HG03135 (cell line): ENCODE results near the gene TMEM242.
A peak's percentile ranks its signal among the peaks of the same experiment; 100 is the strongest.
"Not testable (repeated sequence)": the region's sequence is repeated elsewhere in the genome, so short reads cannot be mapped to it uniquely, and the experiment has no call there.

ENCODE experiments used
- ATAC-seq: cut with Tn5 transposase; IDR thresholded peaks from one replicate; pipeline ENCODE4 v1.9.1; 2021; ENCODE audit warnings: mild to moderate bottlenecking, moderate library complexity; ENCODE audit not compliant: unreplicated experiment

Gene TMEM242

GRCh38 chr6:157325069-157325805, 1.9 kb upstream of the TMEM242 start:
- ATAC-seq = no peak

- ATAC-seq = peak; percentile 27
Observed at GRCh38 chr6:157323966-157324300, 614 bp upstream of the TMEM242 start.

GRCh38 chr6:157322792-157323254, 496 bp downstream of the TMEM242 start:
- no peak for ATAC-seq

DNA sequence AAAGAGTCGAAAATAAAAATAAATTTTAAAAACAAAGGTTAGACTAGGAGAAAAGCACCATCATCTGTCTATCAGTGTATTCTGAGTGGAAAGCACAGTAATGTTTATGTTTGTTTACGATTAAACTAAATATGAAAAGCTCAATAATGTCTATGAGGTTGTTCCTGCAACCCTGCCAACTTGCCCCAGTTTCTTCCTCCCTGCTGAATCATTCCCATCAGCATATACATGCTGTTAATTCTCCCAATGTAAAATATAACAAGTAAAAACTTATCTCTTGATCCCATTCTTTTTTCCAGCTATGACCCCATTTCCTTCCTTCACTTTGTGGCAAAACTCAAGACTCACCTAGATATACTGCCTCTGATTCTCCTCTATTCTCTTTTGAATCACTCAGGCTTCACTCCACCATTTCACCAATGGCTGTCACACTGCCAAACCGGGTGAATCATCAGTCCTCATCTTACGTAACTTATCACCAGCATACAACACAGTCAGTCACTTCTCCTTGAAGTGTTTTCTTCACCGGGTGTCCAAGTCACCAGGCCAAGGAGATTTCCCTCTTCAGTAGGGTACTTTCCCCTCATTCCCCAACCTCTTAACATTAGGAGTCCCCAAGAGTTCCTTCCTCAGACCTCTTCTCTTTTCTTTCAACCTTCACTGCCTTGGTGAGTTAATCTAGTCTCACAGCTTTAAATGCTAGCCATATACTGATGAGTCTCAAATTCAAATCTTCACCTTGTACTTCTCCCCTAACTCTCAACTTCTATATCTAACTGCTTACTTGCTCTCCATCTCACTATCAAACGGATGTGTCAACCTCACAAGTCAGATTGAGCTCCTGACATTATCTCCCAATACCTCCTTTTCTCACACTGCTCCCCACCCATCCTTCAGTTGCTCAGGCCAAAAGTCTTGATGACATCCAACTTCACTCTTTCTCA, 6.2 kb downstream of the TMEM242 start:
- no peak for ATAC-seq

GRCh38 chr6:157314705-157315321, 8.5 kb downstream of the TMEM242 start:
- ATAC-seq = peak; percentile 81

- no peak for ATAC-seq
Observed at GRCh38 chr6:157313531-157314467, 9.5 kb downstream of the TMEM242 start.

GRCh38 chr6:157312757-157313156, 10.6 kb downstream of the TMEM242 start:
- ATAC-seq = no peak

DNA sequence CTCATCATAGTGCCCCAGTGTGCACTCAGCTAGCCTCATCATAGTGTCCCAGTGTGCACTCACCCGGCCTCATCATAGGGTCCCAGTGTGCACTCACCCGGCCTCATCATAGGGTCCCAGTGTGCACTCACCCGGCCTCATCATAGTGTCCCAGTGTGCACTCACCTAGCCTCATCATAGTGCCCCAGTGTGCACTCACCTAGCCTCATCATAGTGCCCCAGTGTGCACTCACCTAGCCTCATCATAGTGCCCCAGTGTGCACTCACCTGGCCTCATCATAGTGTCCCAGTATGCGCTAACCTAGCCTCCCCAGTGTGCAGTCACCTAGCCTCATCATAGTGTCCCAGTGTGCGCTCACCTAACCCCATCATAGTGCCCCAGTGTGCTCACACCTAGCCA, 12.6 kb downstream of the TMEM242 start:
- not testable (repeated sequence) for ATAC-seq

DNA sequence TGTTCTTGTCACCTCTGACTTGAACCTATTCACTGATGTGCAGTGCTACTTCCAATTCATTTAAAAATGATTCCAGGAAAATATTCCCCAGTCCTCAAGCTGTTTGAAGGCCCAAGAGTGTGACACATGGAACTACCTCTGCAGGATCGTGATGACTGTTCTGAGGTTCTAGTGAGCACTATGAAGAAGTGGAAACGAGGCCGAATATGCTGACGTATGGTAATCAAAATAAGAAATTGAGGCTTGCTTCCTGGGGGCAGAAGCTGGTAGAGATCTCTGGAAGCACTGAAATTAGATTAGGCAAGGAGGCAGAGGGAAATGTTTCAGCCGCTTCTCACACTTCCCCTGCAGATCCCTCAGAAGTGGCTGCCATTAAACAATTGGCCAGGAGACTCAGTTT, 15.7 kb downstream of the TMEM242 start:
- ATAC-seq = no peak

DNA sequence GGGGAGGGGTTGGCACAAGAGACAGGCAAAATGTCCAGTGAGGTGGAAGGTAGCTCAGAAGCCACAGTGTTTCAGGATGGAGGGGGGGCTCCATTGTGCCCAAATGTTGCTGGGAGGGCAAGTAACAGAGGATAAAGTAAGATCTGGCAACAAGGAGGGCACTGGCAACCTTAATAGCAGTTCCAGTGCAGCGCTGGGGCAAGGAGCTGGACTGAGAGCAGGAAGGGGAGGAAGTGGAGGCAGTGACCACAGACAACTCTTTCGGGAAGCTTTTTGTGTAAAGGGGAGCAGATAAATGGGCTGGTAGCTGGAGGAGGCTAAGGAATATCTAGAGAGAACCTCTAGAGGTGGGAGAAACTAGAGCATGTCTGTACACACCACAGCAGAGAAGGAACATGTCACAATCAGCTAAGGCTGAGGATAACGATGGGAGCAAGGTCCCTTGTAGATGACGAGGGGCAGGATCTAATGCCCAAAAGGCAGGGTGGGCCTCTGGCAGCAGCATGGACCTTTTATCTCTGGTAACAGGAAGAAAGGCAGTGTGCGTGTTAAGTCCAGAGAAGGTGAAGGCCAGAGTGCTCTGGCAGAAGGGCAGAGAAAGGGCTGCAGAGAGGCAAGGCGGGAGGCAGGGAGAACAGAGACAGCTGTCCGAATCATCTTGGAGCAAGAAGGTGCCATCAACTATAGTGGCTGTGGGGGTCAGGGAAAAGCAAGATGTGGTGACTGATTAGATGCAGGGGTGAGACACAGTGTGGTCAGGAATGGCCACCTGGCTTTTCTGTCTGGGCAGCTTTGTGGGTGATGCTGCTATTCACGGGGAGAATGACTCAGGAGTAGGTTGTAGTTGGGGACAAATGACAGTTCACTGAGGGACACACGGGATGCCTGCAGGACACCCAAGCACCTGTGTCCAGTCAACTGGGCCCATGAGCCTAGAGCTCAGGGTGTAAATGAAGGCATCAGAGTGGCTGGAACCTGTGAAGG, 17.4 kb downstream of the TMEM242 start:
- no peak for ATAC-seq

GRCh38 chr6:157304899-157305663, 18.2 kb downstream of the TMEM242 start:
- no peak for ATAC-seq

- ATAC-seq = no peak
Observed at GRCh38 chr6:157302736-157303135, 20.6 kb downstream of the TMEM242 start.

- no peak for ATAC-seq
Observed at GRCh38 chr6:157300436-157300835, 22.9 kb downstream of the TMEM242 start.

GRCh38 chr6:157300006-157300405, 23.3 kb downstream of the TMEM242 start:
- no peak for ATAC-seq

GRCh38 chr6:157298216-157298724, 25.0 kb downstream of the TMEM242 start:
- no peak for ATAC-seq

DNA sequence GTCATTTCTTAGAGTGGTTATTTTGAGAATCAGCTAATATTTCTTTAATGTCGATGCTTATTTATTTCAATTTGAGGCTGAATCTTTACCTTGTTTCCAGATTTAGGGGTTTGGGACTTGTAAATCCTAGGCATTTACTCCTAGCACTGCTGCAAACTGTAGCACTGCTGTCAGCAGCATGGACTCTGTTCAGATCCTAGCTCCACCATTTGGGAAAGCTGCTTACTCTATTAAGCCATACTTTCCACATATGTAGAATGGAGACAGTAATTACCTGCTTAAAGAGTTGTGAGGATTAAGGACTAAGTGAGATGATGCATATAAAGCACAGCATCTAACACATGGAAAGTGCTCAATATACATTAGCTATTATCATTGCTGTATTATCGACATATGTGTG, 28.7 kb downstream of the TMEM242 start:
- no peak for ATAC-seq

GRCh38 chr6:157293780-157294179, 29.5 kb downstream of the TMEM242 start:
- no peak for ATAC-seq

DNA sequence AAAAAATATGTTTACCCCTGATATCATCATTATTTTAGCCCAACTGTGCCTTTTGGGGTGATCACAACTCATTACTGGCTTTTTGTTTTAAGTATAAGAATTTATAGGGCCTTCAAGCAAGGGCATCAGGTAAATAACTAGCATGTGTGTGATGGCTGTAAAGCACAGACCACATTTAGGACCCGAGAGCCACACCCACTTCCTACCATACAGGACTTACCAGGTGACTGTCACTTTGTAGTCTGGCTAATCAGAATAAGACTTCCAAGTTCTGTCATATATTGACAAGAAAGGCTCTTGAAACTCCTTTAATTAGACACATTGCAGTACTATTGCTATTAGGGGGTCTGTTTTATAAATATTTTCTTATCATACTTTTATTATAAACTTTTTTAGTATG, 31.1 kb downstream of the TMEM242 start:
- no peak for ATAC-seq
